K562 (cell line): Measurements from ENCODE around the gene ADIPOR2. TPM values are rescaled to one million over a fixed set of nuclear protein-coding genes. Genes with fewer than 3 reads are reported as not detected.

Experiments used
- BRD4 ChIP-seq: fragments of 200-600 bp; sonication (generic); IDR thresholded peaks from 2 replicates; pipeline ENCODE4 v1.6.1; 2017; ENCODE audit warnings: inconsistent platforms
- HCFC1 ChIP-seq: IDR thresholded peaks from 2 replicates; pipeline ENCODE4 v1.6.1; 2012; ENCODE audit warnings: low read depth, low read length, improper control_type of control experiment
- HNRNPH1 ChIP-seq: fragments of 200-400 bp; formaldehyde crosslinking; optimal IDR thresholded peaks from 2 replicates; pipeline ENCODE3; 2017; ENCODE audit warnings: low read depth, mild to moderate bottlenecking, low read length, moderate library complexity
- KLF6 ChIP-seq: fragments of 250-450 bp; sonication (Bioruptor Pico); IDR thresholded peaks from 2 replicates; pipeline ENCODE4 v1.4.0; 2020; ENCODE audit warnings: mild to moderate bottlenecking, moderate library complexity, borderline replicate concordance
- MBD2 ChIP-seq: sonication (generic); IDR thresholded peaks from 2 replicates; pipeline ENCODE4 v1.6.1; 2016; ENCODE audit warnings: low read depth, borderline replicate concordance
- NCOR1 ChIP-seq: fragments of 450-650 bp; IDR thresholded peaks from 2 replicates; pipeline ENCODE4 v1.6.1; 2016; ENCODE audit warnings: mild to moderate bottlenecking, moderate library complexity
- POLR3G ChIP-seq: IDR thresholded peaks from 2 replicates; pipeline ENCODE4 v1.6.1; 2011; ENCODE audit not compliant: insufficient read length, insufficient replicate concordance; ENCODE audit errors: extremely low read depth
- polyA plus RNA-seq, 8 experiments: library from polyadenylated mRNA; depleted of rRNA in 4 of 8; stranded (reverse) in 5 of 8; unstranded in 3 of 8; fragments of >200 nt; fragmentation: Nextera tagmentation in 2 of 8; fragmentation: Illumina TruSeq in 1 of 8; extraction: Ambion mirVana in 2 of 8; extraction: Trizol in 1 of 8; gene quantifications; 2 replicates each; pipeline versions ENCODE4 v1.2.1 to v1.2.3, GENCODE V29; 2011 to 2014; ENCODE audit warnings: inconsistent platforms in 1 of 8, missing spikeins in 1 of 8
- total RNA-seq, 7 experiments: library from RNA; depleted of rRNA in 6 of 7; stranded (reverse); fragments of >200 nt in 6 of 7; fragmentation: Illumina TruSeq in 2 of 7; extraction: Trizol in 2 of 7; gene quantifications; 2 replicates each; pipeline versions ENCODE4 v1.2.1 to v1.2.3, GENCODE V29; 2011 to 2021; ENCODE audit warnings: low replicate concordance in 1 of 7
- TF ChIP-seq, protein P1 (sequence below): fragments of 200-600 bp; sonication (generic); IDR thresholded peaks from one replicate; pipeline ENCODE4 v1.6.1; 2012; ENCODE audit warnings: mild to moderate bottlenecking, low read depth, low read length, inconsistent platforms

ADIPOR2 gene
- total and polyA plus RNA-seq, 9 of the 15 experiments (the other 6 are each of a cell fraction or from before 2014, with no cell fraction given): 10.9 to 63.5 (median 46.0) TPM

GRCh38 chr12:1650978-1651361 is 39.9 kb upstream of the ADIPOR2 start (continued):
- TF ChIP-seq, protein P1, sequence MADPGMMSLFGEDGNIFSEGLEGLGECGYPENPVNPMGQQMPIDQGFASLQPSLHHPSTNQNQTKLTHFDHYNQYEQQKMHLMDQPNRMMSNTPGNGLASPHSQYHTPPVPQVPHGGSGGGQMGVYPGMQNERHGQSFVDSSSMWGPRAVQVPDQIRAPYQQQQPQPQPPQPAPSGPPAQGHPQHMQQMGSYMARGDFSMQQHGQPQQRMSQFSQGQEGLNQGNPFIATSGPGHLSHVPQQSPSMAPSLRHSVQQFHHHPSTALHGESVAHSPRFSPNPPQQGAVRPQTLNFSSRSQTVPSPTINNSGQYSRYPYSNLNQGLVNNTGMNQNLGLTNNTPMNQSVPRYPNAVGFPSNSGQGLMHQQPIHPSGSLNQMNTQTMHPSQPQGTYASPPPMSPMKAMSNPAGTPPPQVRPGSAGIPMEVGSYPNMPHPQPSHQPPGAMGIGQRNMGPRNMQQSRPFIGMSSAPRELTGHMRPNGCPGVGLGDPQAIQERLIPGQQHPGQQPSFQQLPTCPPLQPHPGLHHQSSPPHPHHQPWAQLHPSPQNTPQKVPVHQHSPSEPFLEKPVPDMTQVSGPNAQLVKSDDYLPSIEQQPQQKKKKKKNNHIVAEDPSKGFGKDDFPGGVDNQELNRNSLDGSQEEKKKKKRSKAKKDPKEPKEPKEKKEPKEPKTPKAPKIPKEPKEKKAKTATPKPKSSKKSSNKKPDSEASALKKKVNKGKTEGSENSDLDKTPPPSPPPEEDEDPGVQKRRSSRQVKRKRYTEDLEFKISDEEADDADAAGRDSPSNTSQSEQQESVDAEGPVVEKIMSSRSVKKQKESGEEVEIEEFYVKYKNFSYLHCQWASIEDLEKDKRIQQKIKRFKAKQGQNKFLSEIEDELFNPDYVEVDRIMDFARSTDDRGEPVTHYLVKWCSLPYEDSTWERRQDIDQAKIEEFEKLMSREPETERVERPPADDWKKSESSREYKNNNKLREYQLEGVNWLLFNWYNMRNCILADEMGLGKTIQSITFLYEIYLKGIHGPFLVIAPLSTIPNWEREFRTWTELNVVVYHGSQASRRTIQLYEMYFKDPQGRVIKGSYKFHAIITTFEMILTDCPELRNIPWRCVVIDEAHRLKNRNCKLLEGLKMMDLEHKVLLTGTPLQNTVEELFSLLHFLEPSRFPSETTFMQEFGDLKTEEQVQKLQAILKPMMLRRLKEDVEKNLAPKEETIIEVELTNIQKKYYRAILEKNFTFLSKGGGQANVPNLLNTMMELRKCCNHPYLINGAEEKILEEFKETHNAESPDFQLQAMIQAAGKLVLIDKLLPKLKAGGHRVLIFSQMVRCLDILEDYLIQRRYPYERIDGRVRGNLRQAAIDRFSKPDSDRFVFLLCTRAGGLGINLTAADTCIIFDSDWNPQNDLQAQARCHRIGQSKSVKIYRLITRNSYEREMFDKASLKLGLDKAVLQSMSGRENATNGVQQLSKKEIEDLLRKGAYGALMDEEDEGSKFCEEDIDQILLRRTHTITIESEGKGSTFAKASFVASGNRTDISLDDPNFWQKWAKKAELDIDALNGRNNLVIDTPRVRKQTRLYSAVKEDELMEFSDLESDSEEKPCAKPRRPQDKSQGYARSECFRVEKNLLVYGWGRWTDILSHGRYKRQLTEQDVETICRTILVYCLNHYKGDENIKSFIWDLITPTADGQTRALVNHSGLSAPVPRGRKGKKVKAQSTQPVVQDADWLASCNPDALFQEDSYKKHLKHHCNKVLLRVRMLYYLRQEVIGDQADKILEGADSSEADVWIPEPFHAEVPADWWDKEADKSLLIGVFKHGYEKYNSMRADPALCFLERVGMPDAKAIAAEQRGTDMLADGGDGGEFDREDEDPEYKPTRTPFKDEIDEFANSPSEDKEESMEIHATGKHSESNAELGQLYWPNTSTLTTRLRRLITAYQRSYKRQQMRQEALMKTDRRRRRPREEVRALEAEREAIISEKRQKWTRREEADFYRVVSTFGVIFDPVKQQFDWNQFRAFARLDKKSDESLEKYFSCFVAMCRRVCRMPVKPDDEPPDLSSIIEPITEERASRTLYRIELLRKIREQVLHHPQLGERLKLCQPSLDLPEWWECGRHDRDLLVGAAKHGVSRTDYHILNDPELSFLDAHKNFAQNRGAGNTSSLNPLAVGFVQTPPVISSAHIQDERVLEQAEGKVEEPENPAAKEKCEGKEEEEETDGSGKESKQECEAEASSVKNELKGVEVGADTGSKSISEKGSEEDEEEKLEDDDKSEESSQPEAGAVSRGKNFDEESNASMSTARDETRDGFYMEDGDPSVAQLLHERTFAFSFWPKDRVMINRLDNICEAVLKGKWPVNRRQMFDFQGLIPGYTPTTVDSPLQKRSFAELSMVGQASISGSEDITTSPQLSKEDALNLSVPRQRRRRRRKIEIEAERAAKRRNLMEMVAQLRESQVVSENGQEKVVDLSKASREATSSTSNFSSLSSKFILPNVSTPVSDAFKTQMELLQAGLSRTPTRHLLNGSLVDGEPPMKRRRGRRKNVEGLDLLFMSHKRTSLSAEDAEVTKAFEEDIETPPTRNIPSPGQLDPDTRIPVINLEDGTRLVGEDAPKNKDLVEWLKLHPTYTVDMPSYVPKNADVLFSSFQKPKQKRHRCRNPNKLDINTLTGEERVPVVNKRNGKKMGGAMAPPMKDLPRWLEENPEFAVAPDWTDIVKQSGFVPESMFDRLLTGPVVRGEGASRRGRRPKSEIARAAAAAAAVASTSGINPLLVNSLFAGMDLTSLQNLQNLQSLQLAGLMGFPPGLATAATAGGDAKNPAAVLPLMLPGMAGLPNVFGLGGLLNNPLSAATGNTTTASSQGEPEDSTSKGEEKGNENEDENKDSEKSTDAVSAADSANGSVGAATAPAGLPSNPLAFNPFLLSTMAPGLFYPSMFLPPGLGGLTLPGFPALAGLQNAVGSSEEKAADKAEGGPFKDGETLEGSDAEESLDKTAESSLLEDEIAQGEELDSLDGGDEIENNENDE: no peak
- TF ChIP-seq KLF6 (no peak), MBD2 (no peak), HNRNPH1 (no peak), NCOR1 (no peak), HCFC1 (no peak), POLR3G (no peak), BRD4 (no peak)
